ENCODE results near the gene GLB1L2.

DNA sequence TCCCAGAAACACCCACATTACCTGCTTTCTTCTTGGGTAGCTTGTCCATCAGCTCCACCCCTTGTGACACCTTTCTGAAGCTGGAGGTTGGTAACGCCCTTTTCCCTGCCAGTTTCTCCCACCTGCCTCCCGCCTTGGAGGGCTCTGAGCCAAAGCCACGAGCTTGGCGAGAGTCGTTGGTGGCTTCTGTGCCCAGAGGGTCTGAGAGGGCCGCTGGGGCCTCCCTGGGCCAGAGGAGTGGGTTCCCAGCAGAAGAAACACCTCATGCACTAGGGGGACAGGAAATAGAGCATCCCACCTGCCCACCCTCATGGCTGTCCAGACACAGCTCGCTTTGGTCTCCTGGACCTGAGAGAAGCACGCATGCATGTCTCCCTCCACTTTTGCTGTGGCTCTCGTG is 42.4 kb downstream of the GLB1L2 start:
- TF ChIP-seq, protein P1, sequence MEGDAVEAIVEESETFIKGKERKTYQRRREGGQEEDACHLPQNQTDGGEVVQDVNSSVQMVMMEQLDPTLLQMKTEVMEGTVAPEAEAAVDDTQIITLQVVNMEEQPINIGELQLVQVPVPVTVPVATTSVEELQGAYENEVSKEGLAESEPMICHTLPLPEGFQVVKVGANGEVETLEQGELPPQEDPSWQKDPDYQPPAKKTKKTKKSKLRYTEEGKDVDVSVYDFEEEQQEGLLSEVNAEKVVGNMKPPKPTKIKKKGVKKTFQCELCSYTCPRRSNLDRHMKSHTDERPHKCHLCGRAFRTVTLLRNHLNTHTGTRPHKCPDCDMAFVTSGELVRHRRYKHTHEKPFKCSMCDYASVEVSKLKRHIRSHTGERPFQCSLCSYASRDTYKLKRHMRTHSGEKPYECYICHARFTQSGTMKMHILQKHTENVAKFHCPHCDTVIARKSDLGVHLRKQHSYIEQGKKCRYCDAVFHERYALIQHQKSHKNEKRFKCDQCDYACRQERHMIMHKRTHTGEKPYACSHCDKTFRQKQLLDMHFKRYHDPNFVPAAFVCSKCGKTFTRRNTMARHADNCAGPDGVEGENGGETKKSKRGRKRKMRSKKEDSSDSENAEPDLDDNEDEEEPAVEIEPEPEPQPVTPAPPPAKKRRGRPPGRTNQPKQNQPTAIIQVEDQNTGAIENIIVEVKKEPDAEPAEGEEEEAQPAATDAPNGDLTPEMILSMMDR (conservative IDR thresholded peaks at IDR 0.05; ENCODE audit: low read length) = no peak
- no peak for TF ChIP-seq EZH2phosphoT487 (IDR thresholded peaks at IDR 0.05; ENCODE audit: borderline replicate concordance)
